ENCODE data around the gene EXD2.
"Not testable (repeated sequence)": the region's sequence is repeated elsewhere in the genome, so short reads cannot be mapped to it uniquely, and the experiment has no call there.

The EXD2 gene

GRCh38 chr14:69275331-69275730 is 84.0 kb downstream of the EXD2 start:
- no peaks in the 10 kb centered on the region for H3K9me3 ChIP-seq (ENCODE audit: insufficient read depth, low read depth, low read length)
- WGBS (ENCODE audit: extremely low coverage, insufficient coverage, insufficient read length) = no CpG with 5 or more reads among the region's 2 CpGs

GRCh38 chr14:69277356-69277755 is 86.1 kb downstream of the EXD2 start:
- H2AK5ac ChIP-seq (ENCODE audit: low read length); H3K4me1 ChIP-seq (ENCODE audit: control insufficient read depth in 1 of 2, insufficient read depth in 2 of 2, low read length in 2 of 2); DNase-seq; H3K4ac ChIP-seq (ENCODE audit: low read depth, low read length); H3K27me3 ChIP-seq (ENCODE audit: insufficient read depth, low read length); H3K79me2 ChIP-seq (ENCODE audit: control insufficient read depth, insufficient read depth, low read length, poor library complexity); H3K4me2 ChIP-seq (ENCODE audit: low read length); H2BK5ac ChIP-seq (ENCODE audit: low read depth, low read length, poor library complexity); H3K36me3 ChIP-seq (ENCODE audit: control insufficient read depth in 1 of 2, insufficient read depth in 2 of 2, low read length in 2 of 2); H2BK12ac ChIP-seq (ENCODE audit: low read length); H4K91ac ChIP-seq (ENCODE audit: low read depth, low read length); H3K23ac ChIP-seq (ENCODE audit: low read length); H3K18ac ChIP-seq (ENCODE audit: low read length); H4K12ac ChIP-seq (ENCODE audit: low read depth, low read length); H3K14ac ChIP-seq (ENCODE audit: low read length); H3K9me3 ChIP-seq (ENCODE audit: insufficient read depth, low read depth, low read length); H3K27ac ChIP-seq (ENCODE audit: low read depth, low read length); H3K79me1 ChIP-seq (ENCODE audit: low read length); H3K9ac ChIP-seq (ENCODE audit: low read length); H4K8ac ChIP-seq (ENCODE audit: low read depth, low read length); H3K4me3 ChIP-seq (ENCODE audit: low read depth, low read length); H2AFZ ChIP-seq (ENCODE audit: insufficient read depth, low read length, poor library complexity); H2BK120ac ChIP-seq (ENCODE audit: insufficient read depth, low read length, poor library complexity): not testable (repeated sequence)
- no CpG with 5 or more reads among the region's 3 CpGs for WGBS (ENCODE audit: extremely low coverage, insufficient coverage, insufficient read length)

More at GRCh38 chr14:69275331-69275730, 84.0 kb downstream of the EXD2 start:
- no peak overlapping the region for H2BK12ac ChIP-seq (ENCODE audit: low read length)
- H3K4ac ChIP-seq (ENCODE audit: low read depth, low read length) = no peak overlapping the region
- no peak overlapping the region for H3K27ac ChIP-seq (ENCODE audit: low read depth, low read length)
- H3K9ac ChIP-seq (ENCODE audit: low read length) = no peak overlapping the region
- H3K4me3 ChIP-seq (ENCODE audit: low read depth, low read length) = no peak overlapping the region
- no peaks in the 10 kb centered on the region for H3K27me3 ChIP-seq (ENCODE audit: insufficient read depth, low read length)
- no peak overlapping the region for H3K23ac ChIP-seq (ENCODE audit: low read length)
- H3K79me1 ChIP-seq (ENCODE audit: low read length) = no peaks in the 10 kb centered on the region
- DNase-seq = no peak
- no peaks in the 10 kb centered on the region for H3K36me3 ChIP-seq (ENCODE audit: control insufficient read depth in 1 of 2, insufficient read depth in 2 of 2, low read length in 2 of 2)
- H3K4me2 ChIP-seq (ENCODE audit: low read length) = no peak overlapping the region
- no peak overlapping the region for H2BK5ac ChIP-seq (ENCODE audit: low read depth, low read length, poor library complexity)
- no peak overlapping the region for H3K18ac ChIP-seq (ENCODE audit: low read length)
- H3K4me1 ChIP-seq (ENCODE audit: control insufficient read depth in 1 of 2, insufficient read depth in 2 of 2, low read length in 2 of 2) = no peaks in the 10 kb centered on the region
- H4K12ac ChIP-seq (ENCODE audit: low read depth, low read length) = no peak overlapping the region
- H3K14ac ChIP-seq (ENCODE audit: low read length) = no peak overlapping the region
- H2BK120ac ChIP-seq (ENCODE audit: insufficient read depth, low read length, poor library complexity) = no peak overlapping the region
- H2AFZ ChIP-seq (ENCODE audit: insufficient read depth, low read length, poor library complexity) = no peak overlapping the region
- H3K79me2 ChIP-seq (ENCODE audit: control insufficient read depth, insufficient read depth, low read length, poor library complexity) = no peaks in the 10 kb centered on the region
- H4K8ac ChIP-seq (ENCODE audit: low read depth, low read length) = no peak overlapping the region
- H4K91ac ChIP-seq (ENCODE audit: low read depth, low read length) = no peak overlapping the region
- H2AK5ac ChIP-seq (ENCODE audit: low read length) = no peak overlapping the region

DNA sequence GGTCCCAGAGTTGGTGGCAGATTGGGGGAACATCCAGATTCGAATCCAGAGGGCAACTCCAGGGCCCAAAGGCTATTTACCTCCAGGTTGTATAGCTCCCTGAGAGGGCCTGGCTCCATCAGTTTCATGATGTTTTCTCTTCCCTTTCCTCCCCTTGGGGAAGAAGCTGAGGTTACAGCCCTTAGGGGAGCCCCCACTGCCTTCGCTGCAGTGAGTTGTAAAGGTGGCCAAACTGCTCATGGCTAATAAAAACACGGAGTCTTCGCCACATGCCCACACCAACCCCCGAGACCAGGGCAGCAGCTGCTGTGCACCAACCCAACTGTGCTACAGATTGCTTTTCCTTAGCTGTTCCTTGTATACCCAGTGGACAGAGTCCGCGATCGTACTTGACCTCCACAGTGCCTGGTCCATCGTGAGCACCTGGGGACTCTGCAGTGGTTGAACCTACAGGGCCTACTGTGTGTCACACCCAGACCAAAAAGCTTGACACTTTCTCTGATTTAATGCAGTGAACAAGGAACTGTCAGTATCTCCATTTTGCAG is 89.5 kb downstream of the EXD2 start:
- no peak overlapping the region for H3K9ac ChIP-seq (ENCODE audit: low read length)
- no peak overlapping the region for H3K4ac ChIP-seq (ENCODE audit: low read depth, low read length)
- WGBS (ENCODE audit: extremely low coverage, insufficient coverage, insufficient read length) = no CpG with 5 or more reads among the region's 9 CpGs
- no peak overlapping the region for H3K4me2 ChIP-seq (ENCODE audit: low read length)
- H2AFZ ChIP-seq (ENCODE audit: insufficient read depth, low read length, poor library complexity) = no peak overlapping the region
- H2BK12ac ChIP-seq (ENCODE audit: low read length) = no peak overlapping the region
- no peak overlapping the region for H3K27ac ChIP-seq (ENCODE audit: low read depth, low read length)
- H2AK5ac ChIP-seq (ENCODE audit: low read length) = no peak overlapping the region
- H3K4me3 ChIP-seq (ENCODE audit: low read depth, low read length) = no peak overlapping the region
- H3K18ac ChIP-seq (ENCODE audit: low read length) = no peak overlapping the region
- H3K23ac ChIP-seq (ENCODE audit: low read length) = no peak overlapping the region
- no peak overlapping the region for H2BK120ac ChIP-seq (ENCODE audit: insufficient read depth, low read length, poor library complexity)
- no peaks in the 10 kb centered on the region for H3K36me3 ChIP-seq (ENCODE audit: control insufficient read depth in 1 of 2, insufficient read depth in 2 of 2, low read length in 2 of 2)
- no peak overlapping the region for H3K14ac ChIP-seq (ENCODE audit: low read length)
- no peaks in the 10 kb centered on the region for H3K9me3 ChIP-seq (ENCODE audit: insufficient read depth, low read depth, low read length)
- no peak overlapping the region for H4K8ac ChIP-seq (ENCODE audit: low read depth, low read length)
- no peaks in the 10 kb centered on the region for H3K79me1 ChIP-seq (ENCODE audit: low read length)
- H2BK5ac ChIP-seq (ENCODE audit: low read depth, low read length, poor library complexity) = no peak overlapping the region
- no peaks in the 10 kb centered on the region for H3K79me2 ChIP-seq (ENCODE audit: control insufficient read depth, insufficient read depth, low read length, poor library complexity)
- H4K91ac ChIP-seq (ENCODE audit: low read depth, low read length) = no peak overlapping the region
- no peaks in the 10 kb centered on the region for H3K27me3 ChIP-seq (ENCODE audit: insufficient read depth, low read length)
- no peaks in the 10 kb centered on the region for H3K4me1 ChIP-seq (ENCODE audit: control insufficient read depth in 1 of 2, insufficient read depth in 2 of 2, low read length in 2 of 2)
- no peak overlapping the region for H4K12ac ChIP-seq (ENCODE audit: low read depth, low read length)
- no peak for DNase-seq

DNA sequence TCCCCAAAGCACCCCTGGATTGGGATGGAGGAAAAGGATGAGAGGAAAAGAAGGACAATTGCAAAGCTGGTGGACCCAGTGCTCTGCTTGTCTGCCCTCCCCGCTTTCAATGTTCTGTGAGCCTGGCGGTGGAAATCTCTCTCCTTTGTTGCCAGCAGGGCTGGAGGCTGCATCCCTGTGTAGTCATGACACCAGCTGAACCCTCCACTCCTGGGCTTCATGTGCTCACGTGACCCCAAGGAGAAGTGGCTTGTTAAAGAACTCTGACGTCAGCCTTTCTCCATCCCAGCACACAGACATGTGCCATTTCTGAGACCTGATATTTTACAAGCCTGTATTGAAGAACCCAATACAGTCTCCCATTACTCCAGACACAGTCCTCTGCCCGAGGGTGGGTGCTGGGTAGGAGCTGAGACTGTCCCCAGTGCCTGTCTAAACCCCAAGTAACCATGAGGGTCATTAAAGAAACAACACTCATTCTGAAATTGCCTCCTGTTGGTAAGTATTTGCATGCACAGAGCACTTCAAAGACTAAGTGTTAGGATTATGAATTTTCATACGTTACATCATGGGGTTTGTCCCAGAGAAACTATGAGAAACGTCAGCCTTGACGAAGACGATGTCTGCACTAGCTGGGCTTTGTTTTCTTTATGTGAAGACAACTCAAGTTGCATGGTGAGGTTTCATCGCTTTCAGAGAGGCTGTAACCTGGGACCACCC is 90.3 kb downstream of the EXD2 start:
- no peak overlapping the region for H2BK12ac ChIP-seq (ENCODE audit: low read length)
- DNase-seq = peak in 1 of 2 donors; percentile 20
- H3K4me2 ChIP-seq (ENCODE audit: low read length) = no peak overlapping the region
- H2BK5ac ChIP-seq (ENCODE audit: low read depth, low read length, poor library complexity) = no peak overlapping the region
- H3K36me3 ChIP-seq (ENCODE audit: control insufficient read depth in 1 of 2, insufficient read depth in 2 of 2, low read length in 2 of 2) = no peaks in the 10 kb centered on the region
- no peak overlapping the region for H4K91ac ChIP-seq (ENCODE audit: low read depth, low read length)
- no peaks in the 10 kb centered on the region for H3K9me3 ChIP-seq (ENCODE audit: insufficient read depth, low read depth, low read length)
- H3K9ac ChIP-seq (ENCODE audit: low read length) = no peak overlapping the region
- no peaks in the 10 kb centered on the region for H3K79me1 ChIP-seq (ENCODE audit: low read length)
- no peak overlapping the region for H2AK5ac ChIP-seq (ENCODE audit: low read length)
- no peak overlapping the region for H4K12ac ChIP-seq (ENCODE audit: low read depth, low read length)
- H3K4me1 ChIP-seq (ENCODE audit: control insufficient read depth in 1 of 2, insufficient read depth in 2 of 2, low read length in 2 of 2) = no peaks in the 10 kb centered on the region
- H2AFZ ChIP-seq (ENCODE audit: insufficient read depth, low read length, poor library complexity) = no peak overlapping the region
- H3K27me3 ChIP-seq (ENCODE audit: insufficient read depth, low read length) = no peaks in the 10 kb centered on the region
- H4K8ac ChIP-seq (ENCODE audit: low read depth, low read length) = no peak overlapping the region
- no peaks in the 10 kb centered on the region for H3K79me2 ChIP-seq (ENCODE audit: control insufficient read depth, insufficient read depth, low read length, poor library complexity)
- no peak overlapping the region for H3K4me3 ChIP-seq (ENCODE audit: low read depth, low read length)
- H3K14ac ChIP-seq (ENCODE audit: low read length) = no peak overlapping the region
- WGBS (ENCODE audit: extremely low coverage, insufficient coverage, insufficient read length) = no CpG with 5 or more reads among the region's 10 CpGs
- H2BK120ac ChIP-seq (ENCODE audit: insufficient read depth, low read length, poor library complexity) = no peak overlapping the region
- H3K18ac ChIP-seq (ENCODE audit: low read length) = no peak overlapping the region
- no peak overlapping the region for H3K4ac ChIP-seq (ENCODE audit: low read depth, low read length)
- no peak overlapping the region for H3K23ac ChIP-seq (ENCODE audit: low read length)
- no peak overlapping the region for H3K27ac ChIP-seq (ENCODE audit: low read depth, low read length)

Data from trophoblast cell (in vitro differentiated cells and primary cell).